GM12878 (cell line): ENCODE measurements around the gene PPCS. TPM values are rescaled to one million over a fixed set of nuclear protein-coding genes. Genes with fewer than 3 reads are reported as not detected.

Source experiments
- polyA plus RNA-seq, 11 experiments: library from polyadenylated mRNA; depleted of rRNA in 4 of 11; unstranded in 6 of 11; stranded (reverse) in 5 of 11; fragments of >200 nt; fragmentation: Nextera tagmentation in 4 of 11; fragmentation: Illumina TruSeq in 1 of 11; extraction: Ambion mirVana in 4 of 11; extraction: Trizol in 1 of 11; gene quantifications; 1 replicate in 1 of 11; 2 replicates in 10 of 11; pipeline versions ENCODE4 v1.2.1 to v1.2.3, GENCODE V29; 2011 to 2016; ENCODE audit warnings: inconsistent platforms in 2 of 11, missing spikeins in 2 of 11, low read depth in 1 of 11
- small RNA-seq: library from RNA; depleted of rRNA; stranded (forward); fragments of <200 nt; gene quantifications from one replicate; pipeline ENCODE3, GENCODE V24; 2014
- total RNA-seq, 4 experiments: library from RNA; depleted of rRNA in 3 of 4; stranded (reverse); fragments of >200 nt in 3 of 4; fragmentation: Illumina TruSeq in 1 of 4; extraction: Trizol in 1 of 4; gene quantifications; 2 replicates each; pipeline versions ENCODE4 v1.2.1 to v1.2.3, GENCODE V29; 2013 to 2021

PPCS gene
- total and polyA plus RNA-seq, 10 of the 15 experiments (the other 5 are each of a cell fraction or from before 2014, with no cell fraction given): 35.6 to 79.4 (median 51.9) TPM

Small RNA genes lying within 50 kb of the gene (small RNA-seq; reads per million reads assigned to genes)
- not detected for gene TMSB4XP1

Other genes with a start within 250 kb of the PPCS start
- 28.3 and 34.8 TPM in 2 replicates for gene FOXJ3, start 121.3 kb upstream of the PPCS start, total RNA-seq (2014; rRNA removed)
- 20.5 and 22.4 TPM in 2 replicates for gene FOXJ3, start 121.3 kb upstream of the PPCS start, total RNA-seq (2014; rRNA removed; fragmentation: Illumina TruSeq; extraction: Trizol)
- gene FOXJ3, start 121.3 kb upstream of the PPCS start, total RNA-seq (2021): 33.6 and 36.8 TPM in 2 replicates
- 41.5 and 54.2 TPM in 2 replicates for gene FOXJ3, start 121.3 kb upstream of the PPCS start, polyA plus RNA-seq (2011; rRNA removed)
- gene FOXJ3, start 121.3 kb upstream of the PPCS start, polyA plus RNA-seq (2014; fragmentation: Illumina TruSeq; extraction: Trizol): 31.7 and 35.5 TPM in 2 replicates
- 10 to 100 TPM in 1 of 2 experiments, 1 to 10 TPM in 1; 9.5 to 11.9 TPM for gene FOXJ3, start 121.3 kb upstream of the PPCS start, polyA plus RNA-seq (2014; fragmentation: Nextera tagmentation; extraction: Ambion mirVana)
- gene FOXJ3, start 121.3 kb upstream of the PPCS start, polyA plus RNA-seq (2014; rRNA removed): 19.1 and 19.8 TPM in 2 replicates
- 10 to 100 TPM; 19.1 to 27.0 TPM for gene FOXJ3, start 121.3 kb upstream of the PPCS start, polyA plus RNA-seq (2016; fragmentation: Nextera tagmentation; extraction: Ambion mirVana)
- 0.16 and 0.45 TPM in 2 replicates for gene RIMKLA, start 75.8 kb upstream of the PPCS start, total RNA-seq (2014; rRNA removed)
- 0.04 and 0.05 TPM in 2 replicates for gene RIMKLA, start 75.8 kb upstream of the PPCS start, total RNA-seq (2014; rRNA removed; fragmentation: Illumina TruSeq; extraction: Trizol)
- 0.05 and 0.19 TPM in 2 replicates for gene RIMKLA, start 75.8 kb upstream of the PPCS start, total RNA-seq (2021)
- gene RIMKLA, start 75.8 kb upstream of the PPCS start, polyA plus RNA-seq (2011; rRNA removed): 0.45 and 0.52 TPM in 2 replicates
- gene RIMKLA, start 75.8 kb upstream of the PPCS start, polyA plus RNA-seq (2014; fragmentation: Illumina TruSeq; extraction: Trizol): 0.41 and 0.59 TPM in 2 replicates
- gene RIMKLA, start 75.8 kb upstream of the PPCS start, polyA plus RNA-seq (2014; fragmentation: Nextera tagmentation; extraction: Ambion mirVana): under 1 TPM; 0.07 to 0.10 TPM
- 0.01 and 0.05 TPM in 2 replicates for gene RIMKLA, start 75.8 kb upstream of the PPCS start, polyA plus RNA-seq (2014; rRNA removed)
- under 1 TPM; 0.01 to 0.17 TPM for gene RIMKLA, start 75.8 kb upstream of the PPCS start, polyA plus RNA-seq (2016; fragmentation: Nextera tagmentation; extraction: Ambion mirVana)
- gene ZMYND12, start 521 bp upstream of the PPCS start, total RNA-seq (2014; rRNA removed): 0.34 and 1.1 TPM in 2 replicates
- 0.55 and 1.4 TPM in 2 replicates for gene ZMYND12, start 521 bp upstream of the PPCS start, total RNA-seq (2014; rRNA removed; fragmentation: Illumina TruSeq; extraction: Trizol)
- 0.24 and 0.36 TPM in 2 replicates for gene ZMYND12, start 521 bp upstream of the PPCS start, total RNA-seq (2021)
- 0.62 and 0.79 TPM in 2 replicates for gene ZMYND12, start 521 bp upstream of the PPCS start, polyA plus RNA-seq (2011; rRNA removed)
- 0.86 and 0.87 TPM in 2 replicates for gene ZMYND12, start 521 bp upstream of the PPCS start, polyA plus RNA-seq (2014; fragmentation: Illumina TruSeq; extraction: Trizol)
- gene ZMYND12, start 521 bp upstream of the PPCS start, polyA plus RNA-seq (2014; fragmentation: Nextera tagmentation; extraction: Ambion mirVana): under 1 TPM; 0.68 to 0.69 TPM
- 0.47 and 0.83 TPM in 2 replicates for gene ZMYND12, start 521 bp upstream of the PPCS start, polyA plus RNA-seq (2014; rRNA removed)
- gene ZMYND12, start 521 bp upstream of the PPCS start, polyA plus RNA-seq (2016; fragmentation: Nextera tagmentation; extraction: Ambion mirVana): under 1 TPM; 0.26 to 0.67 TPM
- gene CCDC30, start 6.7 kb downstream of the PPCS start, total RNA-seq (2014; rRNA removed): 0.60 and 0.96 TPM in 2 replicates
- gene CCDC30, start 6.7 kb downstream of the PPCS start, total RNA-seq (2014; rRNA removed; fragmentation: Illumina TruSeq; extraction: Trizol): 1.0 and 1.1 TPM in 2 replicates
- 1.8 and 1.9 TPM in 2 replicates for gene CCDC30, start 6.7 kb downstream of the PPCS start, total RNA-seq (2021)
- 1.3 and 2.7 TPM in 2 replicates for gene CCDC30, start 6.7 kb downstream of the PPCS start, polyA plus RNA-seq (2011; rRNA removed)
- 0.46 and 0.84 TPM in 2 replicates for gene CCDC30, start 6.7 kb downstream of the PPCS start, polyA plus RNA-seq (2014; fragmentation: Illumina TruSeq; extraction: Trizol)
- 1 to 10 TPM in 1 of 2 experiments, under 1 TPM in 1; 0.64 to 1.3 TPM for gene CCDC30, start 6.7 kb downstream of the PPCS start, polyA plus RNA-seq (2014; fragmentation: Nextera tagmentation; extraction: Ambion mirVana)
- gene CCDC30, start 6.7 kb downstream of the PPCS start, polyA plus RNA-seq (2014; rRNA removed): 0.47 and 0.79 TPM in 2 replicates
- gene CCDC30, start 6.7 kb downstream of the PPCS start, polyA plus RNA-seq (2016; fragmentation: Nextera tagmentation; extraction: Ambion mirVana): 1 to 10 TPM in 1 of 2 experiments, under 1 TPM in 1; 0.88 to 1.5 TPM
- gene PPIH, start 201.9 kb downstream of the PPCS start, total RNA-seq (2014; rRNA removed): 75.1 and 82.7 TPM in 2 replicates
- 114 and 116 TPM in 2 replicates for gene PPIH, start 201.9 kb downstream of the PPCS start, total RNA-seq (2014; rRNA removed; fragmentation: Illumina TruSeq; extraction: Trizol)
- gene PPIH, start 201.9 kb downstream of the PPCS start, total RNA-seq (2021): 75.3 and 79.8 TPM in 2 replicates
- gene PPIH, start 201.9 kb downstream of the PPCS start, polyA plus RNA-seq (2011; rRNA removed): 134 and 151 TPM in 2 replicates
- 172 and 241 TPM in 2 replicates for gene PPIH, start 201.9 kb downstream of the PPCS start, polyA plus RNA-seq (2014; fragmentation: Illumina TruSeq; extraction: Trizol)
- gene PPIH, start 201.9 kb downstream of the PPCS start, polyA plus RNA-seq (2014; fragmentation: Nextera tagmentation; extraction: Ambion mirVana): 100 to 1,000 TPM in 1 of 2 experiments, 10 to 100 TPM in 1; 96.3 to 114 TPM
- gene PPIH, start 201.9 kb downstream of the PPCS start, polyA plus RNA-seq (2014; rRNA removed): 123 and 130 TPM in 2 replicates
- gene PPIH, start 201.9 kb downstream of the PPCS start, polyA plus RNA-seq (2016; fragmentation: Nextera tagmentation; extraction: Ambion mirVana): 100 to 1,000 TPM; 132 to 146 TPM
- gene YBX1, start 225.9 kb downstream of the PPCS start, total RNA-seq (2014; rRNA removed): 872 and 1,017 TPM in 2 replicates
- 1,098 and 1,178 TPM in 2 replicates for gene YBX1, start 225.9 kb downstream of the PPCS start, total RNA-seq (2014; rRNA removed; fragmentation: Illumina TruSeq; extraction: Trizol)
- gene YBX1, start 225.9 kb downstream of the PPCS start, total RNA-seq (2021): 936 and 947 TPM in 2 replicates
- gene YBX1, start 225.9 kb downstream of the PPCS start, polyA plus RNA-seq (2011; rRNA removed): 587 and 826 TPM in 2 replicates
- 1,157 and 1,353 TPM in 2 replicates for gene YBX1, start 225.9 kb downstream of the PPCS start, polyA plus RNA-seq (2014; fragmentation: Illumina TruSeq; extraction: Trizol)
- 100 to 1,000 TPM; 355 to 521 TPM for gene YBX1, start 225.9 kb downstream of the PPCS start, polyA plus RNA-seq (2014; fragmentation: Nextera tagmentation; extraction: Ambion mirVana)
- 726 and 845 TPM in 2 replicates for gene YBX1, start 225.9 kb downstream of the PPCS start, polyA plus RNA-seq (2014; rRNA removed)
- 100 to 1,000 TPM; 758 to 913 TPM for gene YBX1, start 225.9 kb downstream of the PPCS start, polyA plus RNA-seq (2016; fragmentation: Nextera tagmentation; extraction: Ambion mirVana)